Right ventricle myocardium inferior (tissue), 1 donor: ENCODE measurements around the gene COA1. TPM values are rescaled to one million over a fixed set of nuclear protein-coding genes. Genes with fewer than 3 reads are reported as not detected.
"Not testable (repeated sequence)": the region's sequence is repeated elsewhere in the genome, so short reads cannot be mapped to it uniquely, and the experiment has no call there.

Experiments
- ATAC-seq: fragments of 200-7000 bp; cut with Tn5 transposase; one replicate; pipeline ENCODE4 v1.9.1; 2020; ENCODE audit warnings: mild to moderate bottlenecking, moderate library complexity
- DNase-seq: peaks from one replicate; pipeline ENCODE4 v3.0.0; 2021; ENCODE audit errors: missing footprints
- intact Hi-C: fragments of 100-400 bp; cut with DNase I; formaldehyde crosslinking; loops from one replicate; pipeline ENCODE4 v1.11.0; 2022
- total RNA-seq: library from RNA; stranded (reverse); fragmentation: NEBNext Ultra II Directional; extraction: Animal tissue kit (Norgen Biotek cat#: 25700); gene quantifications from one replicate; pipeline ENCODE4 v1.2.1, GENCODE V29; 2021
- donor health status: DM: no; HTN: yes; CAD: no; lungs with severe emphysema.

COA1 gene
- total RNA-seq, 1 donor from 2014 or later = 66.7 TPM

- no peak for ATAC-seq
- intact Hi-C loops = no loop called here
Observed at GRCh38 chr7:43735403-43735801, 6.1 kb upstream of the COA1 start.

GRCh38 chr7:43734575-43735332 lies 5.4 kb upstream of the COA1 start:
- intact Hi-C loops, ATAC-seq, DNase-seq: not testable (repeated sequence)

More at GRCh38 chr7:43735403-43735801, 6.1 kb upstream of the COA1 start:
- DNase-seq = no peak

- intact Hi-C loops, DNase-seq, ATAC-seq: not testable (repeated sequence)
Observed at GRCh38 chr7:43731494-43731893, 2.2 kb upstream of the COA1 start.

DNA sequence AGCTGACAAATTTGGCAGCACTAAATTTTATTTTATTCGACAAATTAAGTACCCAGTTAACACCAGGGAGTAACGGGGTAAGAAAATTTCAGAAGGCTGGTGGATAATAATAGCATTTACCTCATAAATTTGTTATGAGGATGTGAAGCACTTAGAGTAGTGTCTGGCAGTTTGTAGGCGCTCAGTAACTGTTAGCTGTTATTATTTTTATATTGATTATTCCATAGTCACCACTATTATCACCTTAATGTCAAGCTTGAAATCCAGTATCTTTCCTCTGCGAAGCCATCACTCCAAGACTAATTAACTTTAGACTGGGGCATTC lies 563 bp upstream of the COA1 start:
- no peak for DNase-seq
- intact Hi-C loops = loop anchor here (2.0 kb wide), 1 partner anchor 147 kb away; the partner anchor contains the start of gene STK17A
- ATAC-seq = peak; percentile 44

GRCh38 chr7:43727494-43727893 lies 1.8 kb downstream of the COA1 start:
- intact Hi-C loops = no loop called here
- ATAC-seq = no peak
- DNase-seq = no peak

- ATAC-seq (no peak), DNase-seq (no peak)
- intact Hi-C loops = no loop called here
Observed at GRCh38 chr7:43727003-43727402, 2.3 kb downstream of the COA1 start.

DNA sequence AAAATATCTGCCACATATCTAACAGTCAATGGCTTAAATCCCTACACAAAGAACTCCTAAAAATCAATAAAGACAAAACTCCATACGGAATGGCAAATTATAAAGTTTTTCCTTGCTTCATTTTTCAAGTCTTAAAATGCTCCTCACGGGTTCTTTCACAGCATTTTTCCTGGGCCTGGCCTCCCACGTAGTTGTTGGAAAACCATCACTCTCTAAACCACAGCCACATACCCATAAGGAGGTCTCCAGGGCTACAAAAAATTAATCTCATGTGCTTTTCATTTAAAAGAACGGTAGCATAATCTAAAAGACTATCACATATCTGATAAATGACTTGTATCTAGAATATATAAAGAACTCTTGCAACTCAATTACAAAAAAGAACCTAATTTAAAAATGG lies 2.9 kb downstream of the COA1 start:
- no peak for DNase-seq
- intact Hi-C loops = no loop called here
- no peak for ATAC-seq

DNA sequence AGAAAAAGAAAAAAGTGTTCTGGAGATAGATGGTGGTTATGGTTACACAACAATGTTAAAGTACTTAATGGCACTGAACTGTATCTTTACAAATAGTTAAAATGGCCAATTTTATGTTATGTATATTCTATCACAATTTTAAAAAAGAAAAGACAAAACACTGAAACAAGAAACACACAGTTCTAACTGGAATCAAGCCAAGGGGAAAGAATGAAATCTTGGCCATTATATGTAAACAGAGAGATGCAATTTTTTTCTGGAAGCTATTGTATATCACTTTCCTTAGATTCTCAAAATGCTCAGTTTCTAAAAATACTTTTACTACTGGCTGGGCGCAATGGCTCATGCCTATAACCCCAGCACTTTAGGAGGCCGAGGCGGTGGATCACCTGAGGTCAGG lies 4.1 kb downstream of the COA1 start:
- intact Hi-C loops = no loop called here
- DNase-seq (no peak), ATAC-seq (no peak)

DNA sequence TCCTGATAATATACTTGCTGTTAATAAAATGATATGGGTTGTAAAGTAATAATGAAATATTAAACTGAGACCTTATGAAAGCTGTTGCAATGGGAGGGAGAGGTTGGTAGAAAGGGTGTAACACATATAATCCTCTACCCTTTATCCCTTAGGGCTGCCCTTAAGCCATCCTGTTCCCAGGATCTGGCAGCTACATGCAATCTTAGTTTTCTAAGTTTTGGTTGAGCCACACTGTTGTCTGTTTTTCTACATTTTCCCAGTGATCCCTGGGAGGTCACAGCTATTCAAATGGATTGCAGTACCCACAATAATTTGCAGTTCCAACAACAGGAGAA lies 6.3 kb downstream of the COA1 start:
- ATAC-seq = no peak
- no peak for DNase-seq
- intact Hi-C loops = loop anchor here (5.0 kb wide), 1 partner anchor 266 kb away; no protein-coding TSS in a partner anchor

- intact Hi-C loops = loop anchor here (1.0 to 5.0 kb wide), 2 partner anchors 139 to 264 kb away; no protein-coding TSS in a partner anchor
- no peak for ATAC-seq
- DNase-seq = no peak
Observed at GRCh38 chr7:43721193-43721806, 8.0 kb downstream of the COA1 start.

- DNase-seq (no peak), ATAC-seq (no peak)
- intact Hi-C loops = no loop called here
Observed at GRCh38 chr7:43716598-43716997, 12.7 kb downstream of the COA1 start.

DNA sequence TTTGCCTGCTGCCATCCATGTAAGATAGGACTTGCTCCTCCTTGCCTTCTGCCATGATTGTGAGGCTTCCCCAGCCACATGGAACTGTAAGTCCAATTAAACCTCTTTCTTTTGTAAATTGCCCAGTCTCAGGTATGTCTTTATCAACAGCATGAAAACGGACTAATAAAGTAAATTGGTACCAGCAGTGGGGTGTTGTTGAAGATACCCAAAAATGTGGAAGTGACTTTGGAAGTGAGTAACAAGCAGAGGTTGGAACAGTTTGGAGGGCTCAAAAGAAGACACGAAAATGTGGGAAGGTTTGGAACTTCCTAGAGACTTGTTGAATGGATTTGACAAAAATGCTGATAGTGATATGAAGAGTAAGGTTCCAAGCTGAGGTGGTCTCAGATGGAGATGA lies 13.4 kb downstream of the COA1 start:
- DNase-seq, intact Hi-C loops, ATAC-seq: not testable (repeated sequence)

GRCh38 chr7:43711503-43711902 lies 17.8 kb downstream of the COA1 start:
- no peak for ATAC-seq
- intact Hi-C loops = no loop called here
- no peak for DNase-seq

DNA sequence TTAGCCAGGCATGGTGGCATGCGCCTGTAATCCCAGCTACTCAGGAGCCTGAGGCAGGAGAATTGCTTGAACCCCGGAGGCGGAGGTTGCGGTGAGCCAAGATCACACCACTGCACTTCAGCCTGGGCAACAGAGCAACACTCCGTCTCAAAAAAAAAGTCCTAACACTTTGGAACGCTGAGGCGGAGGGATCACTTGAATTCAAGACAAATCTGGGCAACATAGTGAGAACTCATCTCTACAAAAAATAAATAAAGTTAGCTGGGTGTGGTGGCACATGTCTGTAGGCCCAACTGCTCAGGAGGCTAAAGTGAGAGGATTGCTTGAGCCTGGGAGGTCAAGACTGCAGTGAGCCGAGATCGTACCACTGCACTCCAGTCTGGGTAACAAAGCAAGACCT lies 21.3 kb downstream of the COA1 start:
- intact Hi-C loops, DNase-seq: not testable (repeated sequence)

GRCh38 chr7:43703573-43703972 lies 25.8 kb downstream of the COA1 start:
- DNase-seq (no peak), ATAC-seq (no peak)
- intact Hi-C loops = no loop called here

More for the DNA sequence above, 21.3 kb downstream of the COA1 start:
- not testable (repeated sequence) for ATAC-seq

DNA sequence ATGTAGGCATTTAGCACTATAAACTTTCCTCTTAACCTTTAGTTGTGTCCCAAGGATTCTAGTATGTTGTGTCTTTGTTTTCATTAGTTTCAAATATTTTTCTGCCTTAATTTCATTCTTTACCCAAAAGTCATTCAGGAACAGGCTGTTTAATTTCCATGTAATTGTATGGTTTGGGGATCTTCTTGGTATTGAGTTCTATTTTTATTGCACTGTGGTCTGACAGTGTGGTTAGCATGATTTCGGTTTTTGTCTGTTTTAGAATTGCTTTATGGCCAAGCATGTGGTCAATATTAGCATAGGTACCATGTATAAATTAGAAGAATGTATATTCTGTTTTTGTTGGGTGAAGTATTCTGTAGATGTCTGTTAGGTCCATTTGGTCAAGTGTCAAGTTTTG lies 26.3 kb downstream of the COA1 start:
- ATAC-seq (no peak), DNase-seq (no peak)
- intact Hi-C loops = no loop called here

GRCh38 chr7:43701929-43702328 lies 27.4 kb downstream of the COA1 start:
- intact Hi-C loops = no loop called here
- ATAC-seq (no peak), DNase-seq (no peak)

- ATAC-seq (no peak), DNase-seq (no peak)
- intact Hi-C loops = no loop called here
Observed at GRCh38 chr7:43701500-43701854, 27.8 kb downstream of the COA1 start.

DNA sequence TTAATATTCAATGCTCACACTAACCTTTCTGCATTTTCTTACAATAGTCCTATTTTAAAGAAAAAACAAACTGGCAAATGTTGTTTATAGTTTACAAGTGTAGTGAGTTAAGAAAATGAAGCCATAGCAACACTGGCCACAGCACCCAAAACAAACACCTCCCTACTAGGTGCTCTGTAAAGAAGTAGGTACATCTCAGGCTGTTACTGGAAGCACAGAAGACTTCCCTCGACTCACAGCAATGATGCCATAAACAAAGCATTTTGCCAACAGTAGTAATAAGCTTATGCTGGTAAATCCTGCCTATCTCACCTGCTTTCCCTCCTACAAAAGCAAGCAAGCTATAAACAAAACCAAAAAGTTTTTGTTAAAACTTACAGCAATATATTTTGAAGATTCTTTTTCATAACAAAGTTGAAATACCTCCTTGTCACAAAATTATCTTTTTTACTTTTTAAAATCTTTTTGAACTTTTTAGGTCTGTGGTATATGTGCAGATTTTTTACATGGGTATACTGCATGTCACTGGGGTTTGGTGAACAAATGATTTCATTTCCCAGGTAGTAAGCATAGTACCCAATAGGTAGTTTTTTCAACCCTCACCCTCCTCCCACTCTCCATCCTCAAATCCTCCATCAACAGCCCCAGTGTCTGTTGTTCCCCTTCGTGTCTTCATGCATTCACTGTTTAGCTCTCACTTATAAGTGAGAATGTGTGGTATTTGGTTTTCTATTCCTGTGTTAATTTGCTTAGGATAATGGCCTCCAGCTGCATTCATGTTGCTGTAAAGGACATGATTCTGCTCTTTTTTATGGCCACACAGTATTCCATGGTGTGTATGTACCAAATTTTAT lies 28.4 kb downstream of the COA1 start:
- DNase-seq = no peak
- intact Hi-C loops = loop anchor here (1.0 kb wide), 1 partner anchor 119 kb away; no protein-coding TSS in a partner anchor

More for the DNA sequence above, 28.4 kb downstream of the COA1 start:
- ATAC-seq = no peak
